Body of pancreas (tissue), 4 donors: ENCODE measurements around the gene SCAF11. TPM values are rescaled to one million over a fixed set of nuclear protein-coding genes. Genes with fewer than 3 reads are reported as not detected.

Experiments
- ATAC-seq: fragments of 150-250 bp; one replicate; pipeline ENCODE4 v1.9.1; 2016
- DNase-seq, 4 donors: peaks; one replicate each; pipeline ENCODE4 v3.0.0-alpha.2; 2019
- H3K27ac ChIP-seq, 4 donors: fragments of 200-600 bp; sonication (generic); 1 replicate in 3 of 4; 2 replicates in 1 of 4; pipeline versions ENCODE4 v1.5.1 to v1.6.1; 2016 to 2019; ENCODE audit warnings: mild to moderate bottlenecking in 1 of 4, mixed read lengths in 1 of 4, moderate library complexity in 1 of 4
- H3K27me3 ChIP-seq, 2 donors: fragments of 200-600 bp; sonication (generic); one replicate each; pipeline ENCODE4 v1.6.0; 2016; ENCODE audit warnings: mild to moderate bottlenecking in 1 of 2
- H3K36me3 ChIP-seq, 2 donors: fragments of 200-600 bp; sonication (generic); replicated peaks in 1 of 2; 2 replicates each; pipeline ENCODE4 v1.5.1; 2016; ENCODE audit warnings: low read depth in 2 of 2; ENCODE audit not compliant: insufficient read depth in 1 of 2
- H3K4me1 ChIP-seq: fragments of 200-600 bp; sonication (generic); one replicate; pipeline ENCODE4 v1.6.0; 2016
- H3K4me3 ChIP-seq, 2 donors: fragments of 200-600 bp; sonication (generic); 1 replicate in 1 of 2; 2 replicates in 1 of 2; pipeline ENCODE4 v1.5.1; 2016 to 2019
- H3K9me3 ChIP-seq, 3 donors: fragments of 200-600 bp; sonication (generic); 1 replicate in 2 of 3; 2 replicates in 1 of 3; pipeline ENCODE4 v1.5.1; 2016
- CTCF ChIP-seq, 7 experiments: fragments of 450-650 bp in 4 of 7; fragments of 200-600 bp in 3 of 7; sonication (generic) in 3 of 7; IDR thresholded peaks; one replicate each; pipeline ENCODE4 v1.5.1; 2016 to 2019; ENCODE audit warnings: antibody characterized with exemption in 7 of 7
- POLR2A ChIP-seq, 3 donors: fragments of 450-650 bp; IDR thresholded peaks; one replicate each; pipeline ENCODE4 v1.6.1; 2016; ENCODE audit warnings: antibody characterized with exemption in 3 of 3, mild to moderate bottlenecking in 2 of 3
- WGBS, 2 donors: methylation state at CpG; one replicate each; pipeline ENCODE4 v1.1.5; 2017; 5-methylcytosine and 5-hydroxymethylcytosine counted together
- intact Hi-C: fragments of 100-400 bp; cut with DNase I; formaldehyde crosslinking; loops from one replicate; pipeline ENCODE4 v1.15.1; 2023
- small RNA-seq: library from RNA; depleted of rRNA; stranded (forward); fragments of <200 nt; gene quantifications from one replicate; pipeline ENCODE3, GENCODE V24; 2016
- total RNA-seq, 2 donors: library from RNA; depleted of rRNA; stranded (reverse); fragments of >200 nt; gene quantifications; one replicate each; pipeline ENCODE4 v1.1.0, GENCODE V29; 2016

The SCAF11 gene
- total RNA-seq, 2 donors from 2014 or later: 79.1 to 104 TPM

- TF ChIP-seq CTCF (IDR thresholded peaks at IDR 0.05) (no peak), POLR2A (IDR thresholded peaks at IDR 0.05) (no peak)
- WGBS, 2 donors: 76 to 85% methylated on average over 7 of the region's 7 CpGs
- peaks cover 0 to 3% of the 10 kb centered on the region in 2 donors for H3K36me3 ChIP-seq
- ATAC-seq (no peak), DNase-seq (no peak)
- no peaks in the 10 kb centered on the region for H3K27me3 ChIP-seq
- H3K4me1 ChIP-seq: no peaks in the 10 kb centered on the region
- intact Hi-C loops: no loop called here
- no peak overlapping the region for H3K4me3 ChIP-seq
- no peaks in the 10 kb centered on the region for H3K9me3 ChIP-seq
- no peak overlapping the region for H3K27ac ChIP-seq
Measured at GRCh38 chr12:45872446-45872845, 117.9 kb downstream of the SCAF11 start.

Small RNAs within 50 kb of the gene (small RNA-seq; reads per million reads assigned to genes)
- gene RN7SL246P: not detected
